Measurements from ENCODE around the gene PEX1.

- TF ChIP-seq CTCF (IDR thresholded peaks at IDR 0.05) (no peak), POLR2A (IDR thresholded peaks at IDR 0.05) (no peak)
Observed at GRCh38 chr7:92489634-92490033, 38.7 kb downstream of the PEX1 start.

All from uterus (tissue), 2 donors.